Type B pancreatic cell (in vitro differentiated cells): ENCODE measurements around the gene MOSPD3. TPM values are rescaled to one million over a fixed set of nuclear protein-coding genes. Genes with fewer than 3 reads are reported as not detected.

Experiments used
- DNase-seq: peaks from one replicate; pipeline ENCODE4 v3.0.0; 2021; ENCODE audit warnings: mixed read lengths; ENCODE audit not compliant: unreplicated experiment; ENCODE audit errors: extremely low spot score
- H3K27ac Mint-ChIP-seq: 2 replicates; pipeline ENCODE4 v1.8.0; 2021; ENCODE audit warnings: mild to moderate bottlenecking, mixed read lengths
- H3K27me3 Mint-ChIP-seq: 2 replicates; pipeline ENCODE4 v1.8.0; 2021; ENCODE audit warnings: mixed read lengths
- H3K36me3 Mint-ChIP-seq: 2 replicates; pipeline ENCODE4 v1.8.0; 2021; ENCODE audit warnings: mixed read lengths
- H3K4me1 Mint-ChIP-seq: one replicate; pipeline ENCODE4 v1.8.0; 2021; ENCODE audit warnings: mixed read lengths; ENCODE audit not compliant: unreplicated experiment
- H3K4me3 Mint-ChIP-seq: 2 replicates; pipeline ENCODE4 v1.8.0; 2021; ENCODE audit warnings: mild to moderate bottlenecking, mixed read lengths
- H3K9me3 Mint-ChIP-seq: 2 replicates; pipeline ENCODE4 v1.8.0; 2021; ENCODE audit warnings: mixed read lengths
- total RNA-seq: library from RNA; stranded (reverse); gene quantifications from 2 replicates; pipeline ENCODE4 v1.2.1, GENCODE V29; 2021; ENCODE audit warnings: low replicate concordance
- TF ChIP-seq, protein P1 (sequence below): fragments of 200-600 bp; sonication (generic); conservative IDR thresholded peaks from 2 replicates; pipeline ENCODE4 v1.5.0; 2021; ENCODE audit warnings: antibody characterized with exemption, mild to moderate bottlenecking

Gene MOSPD3
- total RNA-seq, 1 donor from 2014 or later: 28.3 TPM

DNA sequence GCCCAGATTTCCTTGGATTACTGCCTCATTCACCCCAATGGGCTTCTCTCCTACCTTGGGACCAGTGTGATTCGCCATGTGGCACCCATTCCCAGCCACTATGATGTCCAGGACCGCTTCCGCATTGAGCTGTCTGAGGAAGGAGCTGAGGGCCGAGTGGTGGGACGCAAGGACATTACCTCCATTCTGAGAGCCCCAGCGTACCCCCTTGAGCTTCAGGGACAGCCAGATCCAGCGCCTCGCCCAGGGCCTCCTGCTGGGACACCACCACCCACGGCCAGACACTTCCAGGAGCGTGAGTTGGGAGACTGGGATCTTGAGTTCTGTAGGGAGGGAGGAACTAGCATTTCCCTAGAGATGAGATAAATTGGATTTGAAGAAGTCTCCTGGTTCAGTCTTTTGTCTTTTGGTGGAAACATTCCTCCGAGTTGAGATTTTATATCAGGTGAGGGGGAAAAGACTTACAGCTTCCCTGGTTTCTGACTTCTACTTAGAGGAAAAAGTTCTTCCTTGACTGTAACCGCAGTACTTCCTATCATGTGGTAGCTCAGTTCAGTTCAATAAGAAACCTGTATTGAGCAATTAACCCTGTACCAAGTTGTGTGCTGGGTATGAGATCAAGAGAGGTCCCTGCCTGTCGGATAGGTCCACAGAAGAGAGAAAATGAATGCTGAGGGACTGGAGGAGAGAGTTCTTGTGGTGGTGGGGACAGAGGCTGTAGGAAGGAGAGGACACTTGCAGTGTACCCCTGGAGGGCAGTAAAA is 1.3 kb downstream of the MOSPD3 start:
- DNase-seq: no peak
- no peaks in the 10 kb centered on the region for H3K27me3 Mint-ChIP-seq
- H3K4me3 Mint-ChIP-seq: peak overlapping the region; percentile 87
- peaks cover 7% of the 10 kb centered on the region for H3K4me1 Mint-ChIP-seq
- H3K27ac Mint-ChIP-seq: no peak overlapping the region
- H3K9me3 Mint-ChIP-seq: no peaks in the 10 kb centered on the region
- TF ChIP-seq, protein P1, sequence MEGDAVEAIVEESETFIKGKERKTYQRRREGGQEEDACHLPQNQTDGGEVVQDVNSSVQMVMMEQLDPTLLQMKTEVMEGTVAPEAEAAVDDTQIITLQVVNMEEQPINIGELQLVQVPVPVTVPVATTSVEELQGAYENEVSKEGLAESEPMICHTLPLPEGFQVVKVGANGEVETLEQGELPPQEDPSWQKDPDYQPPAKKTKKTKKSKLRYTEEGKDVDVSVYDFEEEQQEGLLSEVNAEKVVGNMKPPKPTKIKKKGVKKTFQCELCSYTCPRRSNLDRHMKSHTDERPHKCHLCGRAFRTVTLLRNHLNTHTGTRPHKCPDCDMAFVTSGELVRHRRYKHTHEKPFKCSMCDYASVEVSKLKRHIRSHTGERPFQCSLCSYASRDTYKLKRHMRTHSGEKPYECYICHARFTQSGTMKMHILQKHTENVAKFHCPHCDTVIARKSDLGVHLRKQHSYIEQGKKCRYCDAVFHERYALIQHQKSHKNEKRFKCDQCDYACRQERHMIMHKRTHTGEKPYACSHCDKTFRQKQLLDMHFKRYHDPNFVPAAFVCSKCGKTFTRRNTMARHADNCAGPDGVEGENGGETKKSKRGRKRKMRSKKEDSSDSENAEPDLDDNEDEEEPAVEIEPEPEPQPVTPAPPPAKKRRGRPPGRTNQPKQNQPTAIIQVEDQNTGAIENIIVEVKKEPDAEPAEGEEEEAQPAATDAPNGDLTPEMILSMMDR: no peak
- peaks cover 4% of the 10 kb centered on the region for H3K36me3 Mint-ChIP-seq

DNA sequence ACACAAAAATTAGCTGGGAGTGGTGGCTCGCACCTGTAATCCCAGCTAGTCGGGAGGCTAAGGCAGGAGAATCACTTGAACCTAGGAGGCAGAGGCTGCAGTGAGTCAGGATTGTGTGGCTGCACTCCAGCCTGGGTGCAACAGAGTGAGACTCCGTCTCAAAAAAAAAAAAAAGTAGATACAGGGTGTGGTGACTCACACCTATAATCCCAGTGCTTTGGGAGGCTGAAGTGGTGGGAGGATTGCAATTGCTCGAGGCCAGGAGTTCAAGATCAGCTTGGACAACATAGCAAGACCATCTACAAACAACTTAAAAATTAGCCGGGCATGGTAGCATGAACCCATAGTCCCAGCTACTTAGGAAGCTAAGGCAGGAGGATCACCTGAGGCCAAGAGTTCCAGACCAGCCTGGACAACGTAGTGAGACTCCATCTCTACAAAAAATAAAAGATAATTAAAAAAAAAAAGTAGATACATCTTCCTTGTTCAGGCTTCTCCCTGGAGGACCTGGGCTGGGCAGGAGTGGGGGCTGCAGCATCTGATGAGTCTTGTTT is 2.0 kb downstream of the MOSPD3 start:
- no peaks in the 10 kb centered on the region for H3K9me3 Mint-ChIP-seq
- H3K4me3 Mint-ChIP-seq: no peak overlapping the region
- H3K27ac Mint-ChIP-seq: no peak overlapping the region
- TF ChIP-seq, protein P1: no peak
- peaks cover 4% of the 10 kb centered on the region for H3K36me3 Mint-ChIP-seq
- peaks cover 7% of the 10 kb centered on the region for H3K4me1 Mint-ChIP-seq
- no peak for DNase-seq
- H3K27me3 Mint-ChIP-seq: no peaks in the 10 kb centered on the region

DNA sequence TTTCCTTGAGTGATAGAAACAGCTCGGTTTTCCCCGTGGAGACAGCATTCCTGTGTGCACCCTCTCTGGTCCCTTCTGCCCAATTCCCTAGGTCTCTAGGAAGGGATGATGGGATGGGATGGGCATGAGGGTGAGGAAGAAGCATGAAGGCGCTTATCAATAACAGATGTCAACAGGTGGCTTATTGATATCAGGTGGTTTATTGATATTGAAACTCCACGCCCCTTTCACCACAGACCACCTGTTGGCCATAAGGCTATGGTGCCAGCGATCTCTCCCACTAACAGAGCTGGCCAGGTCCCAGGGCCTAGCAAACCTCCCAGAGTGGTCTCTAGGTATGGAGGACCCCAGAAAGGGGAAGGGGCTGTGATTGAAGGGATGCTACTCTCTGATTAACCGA is 7.9 kb downstream of the MOSPD3 start:
- no peaks in the 10 kb centered on the region for H3K27me3 Mint-ChIP-seq
- TF ChIP-seq, protein P1: no peak
- no peak overlapping the region for H3K27ac Mint-ChIP-seq
- peaks cover 9% of the 10 kb centered on the region for H3K36me3 Mint-ChIP-seq
- peaks cover 7% of the 10 kb centered on the region for H3K4me1 Mint-ChIP-seq
- no peak for DNase-seq
- H3K4me3 Mint-ChIP-seq: no peak overlapping the region
- no peaks in the 10 kb centered on the region for H3K9me3 Mint-ChIP-seq

DNA sequence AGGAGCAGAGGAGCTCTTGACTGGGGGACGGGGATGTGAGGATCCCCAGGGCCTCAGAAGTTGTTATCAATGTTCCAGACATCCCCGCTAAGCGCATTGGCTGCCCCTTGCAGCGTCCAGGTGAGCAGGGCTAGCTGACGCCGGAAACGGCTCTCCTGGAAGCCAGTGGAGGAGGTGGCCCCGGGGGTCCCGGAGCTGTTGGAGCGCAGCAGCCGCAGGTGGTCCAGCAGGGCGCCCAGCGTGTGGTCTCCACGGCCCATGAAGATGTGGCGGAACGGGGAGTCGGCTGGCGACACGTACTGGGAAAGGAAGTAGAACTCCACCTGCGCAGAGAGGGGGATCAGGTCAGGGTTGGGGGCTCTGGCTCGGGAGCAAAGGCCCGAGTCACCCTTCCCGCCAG is 8.5 kb downstream of the MOSPD3 start:
- no peak for DNase-seq
- Mint-ChIP-seq H3K9me3 (no peaks in the 10 kb centered on the region), H3K27me3 (no peaks in the 10 kb centered on the region), H3K36me3 (peaks cover 9% of the 10 kb centered on the region), H3K4me1 (peaks cover 9% of the 10 kb centered on the region), H3K27ac (no peak overlapping the region), H3K4me3 (no peak overlapping the region)
- TF ChIP-seq, protein P1: no peak

DNA sequence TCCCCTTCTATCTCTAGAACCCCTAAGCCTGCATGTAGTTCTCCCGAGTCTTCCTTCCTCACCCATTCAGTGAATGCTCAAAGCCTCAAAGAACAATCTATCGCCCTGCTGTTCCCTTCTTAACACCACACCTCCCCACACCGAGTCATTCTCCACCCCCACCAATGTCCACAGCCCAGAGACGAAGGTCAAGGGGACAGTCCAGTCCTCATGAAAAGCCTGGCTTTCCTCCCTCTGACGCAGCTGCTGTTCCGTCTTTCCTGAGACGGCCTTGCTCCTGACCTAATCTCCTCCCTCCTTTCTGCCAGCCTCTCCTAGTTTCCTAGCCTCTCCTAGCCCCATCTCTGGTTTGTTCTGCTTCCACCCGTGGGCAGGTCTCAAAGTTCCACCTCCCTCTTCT is 9.2 kb downstream of the MOSPD3 start:
- H3K36me3 Mint-ChIP-seq: peaks cover 9% of the 10 kb centered on the region
- no peaks in the 10 kb centered on the region for H3K27me3 Mint-ChIP-seq
- no peaks in the 10 kb centered on the region for H3K9me3 Mint-ChIP-seq
- H3K4me1 Mint-ChIP-seq: peaks cover 9% of the 10 kb centered on the region
- H3K4me3 Mint-ChIP-seq: no peak overlapping the region
- TF ChIP-seq, protein P1: no peak
- DNase-seq: no peak
- H3K27ac Mint-ChIP-seq: no peak overlapping the region
